ENCODE data around the gene ANKRD44.

DNA sequence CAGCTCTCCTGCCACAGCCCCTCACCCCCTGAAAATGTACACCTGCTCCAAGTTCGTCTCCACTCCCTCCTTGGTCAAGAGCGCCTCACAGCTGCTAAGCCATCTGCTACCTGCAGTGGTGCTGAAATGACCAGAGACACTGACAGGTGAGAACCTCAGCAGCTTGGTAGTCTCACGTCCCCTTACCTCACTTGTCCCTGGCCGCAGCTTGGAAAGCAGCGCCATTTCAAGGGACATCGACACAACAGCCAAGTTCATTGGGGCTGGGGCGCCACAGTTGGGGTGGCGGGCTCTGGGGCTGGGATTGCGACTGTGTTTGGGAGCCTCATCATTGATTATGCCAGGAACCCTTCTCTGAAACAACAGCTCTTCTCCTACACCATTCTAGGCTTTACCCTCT, 47.5 kb downstream of the ANKRD44 start:
- TF ChIP-seq, protein P1, sequence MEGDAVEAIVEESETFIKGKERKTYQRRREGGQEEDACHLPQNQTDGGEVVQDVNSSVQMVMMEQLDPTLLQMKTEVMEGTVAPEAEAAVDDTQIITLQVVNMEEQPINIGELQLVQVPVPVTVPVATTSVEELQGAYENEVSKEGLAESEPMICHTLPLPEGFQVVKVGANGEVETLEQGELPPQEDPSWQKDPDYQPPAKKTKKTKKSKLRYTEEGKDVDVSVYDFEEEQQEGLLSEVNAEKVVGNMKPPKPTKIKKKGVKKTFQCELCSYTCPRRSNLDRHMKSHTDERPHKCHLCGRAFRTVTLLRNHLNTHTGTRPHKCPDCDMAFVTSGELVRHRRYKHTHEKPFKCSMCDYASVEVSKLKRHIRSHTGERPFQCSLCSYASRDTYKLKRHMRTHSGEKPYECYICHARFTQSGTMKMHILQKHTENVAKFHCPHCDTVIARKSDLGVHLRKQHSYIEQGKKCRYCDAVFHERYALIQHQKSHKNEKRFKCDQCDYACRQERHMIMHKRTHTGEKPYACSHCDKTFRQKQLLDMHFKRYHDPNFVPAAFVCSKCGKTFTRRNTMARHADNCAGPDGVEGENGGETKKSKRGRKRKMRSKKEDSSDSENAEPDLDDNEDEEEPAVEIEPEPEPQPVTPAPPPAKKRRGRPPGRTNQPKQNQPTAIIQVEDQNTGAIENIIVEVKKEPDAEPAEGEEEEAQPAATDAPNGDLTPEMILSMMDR (IDR thresholded peaks at IDR 0.05) = no peak
- no peak for TF ChIP-seq POLR2A (IDR thresholded peaks at IDR 0.05)
